Camera-type eye (tissue), 1 donor: ENCODE measurements around the gene C1QB. TPM values are rescaled to one million over a fixed set of nuclear protein-coding genes. Genes with fewer than 3 reads are reported as not detected.

Experiments
- total RNA-seq: library from RNA; depleted of rRNA; stranded (reverse); fragments of >200 nt; gene quantifications from one replicate; pipeline ENCODE4 v1.2.3, GENCODE V29; 2014

The C1QB gene, protein sequence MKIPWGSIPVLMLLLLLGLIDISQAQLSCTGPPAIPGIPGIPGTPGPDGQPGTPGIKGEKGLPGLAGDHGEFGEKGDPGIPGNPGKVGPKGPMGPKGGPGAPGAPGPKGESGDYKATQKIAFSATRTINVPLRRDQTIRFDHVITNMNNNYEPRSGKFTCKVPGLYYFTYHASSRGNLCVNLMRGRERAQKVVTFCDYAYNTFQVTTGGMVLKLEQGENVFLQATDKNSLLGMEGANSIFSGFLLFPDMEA
- 25.4 TPM for total RNA-seq

DNA sequence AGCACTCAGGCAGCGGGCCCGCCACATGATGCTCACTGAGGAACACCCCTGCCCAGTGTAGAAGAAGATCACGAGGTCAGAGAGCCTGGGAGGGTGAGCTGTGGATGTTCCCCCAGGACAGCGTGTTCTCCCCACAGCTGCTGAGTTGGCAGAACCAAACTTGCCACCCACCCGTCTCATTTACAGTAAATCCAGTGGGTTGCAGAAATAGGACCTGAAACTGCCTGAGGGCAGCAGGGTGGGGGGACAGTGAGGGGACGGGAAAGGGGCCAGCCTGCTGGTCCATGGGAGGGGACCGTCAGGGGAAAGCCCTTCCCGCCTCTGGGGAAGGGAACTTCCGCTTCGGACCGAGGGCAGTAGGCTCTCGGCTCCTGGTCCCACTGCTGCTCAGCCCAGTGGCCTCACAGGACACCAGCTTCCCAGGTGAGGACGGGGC is at the start of gene C1QB:
Gene C1QB, plus strand, starts transcription at position 356 of the 436 bp plus-strand sequence. CDS start 6,227 bp downstream, outside the sequence.

GRCh38 chr1:22636353-22636752 is 16.7 kb upstream of the C1QB start, which contains the start of gene C1QA:
C1QA (plus strand) TSS chr1:22636628; CDS start chr1:22637617, 989 bp downstream.

DNA sequence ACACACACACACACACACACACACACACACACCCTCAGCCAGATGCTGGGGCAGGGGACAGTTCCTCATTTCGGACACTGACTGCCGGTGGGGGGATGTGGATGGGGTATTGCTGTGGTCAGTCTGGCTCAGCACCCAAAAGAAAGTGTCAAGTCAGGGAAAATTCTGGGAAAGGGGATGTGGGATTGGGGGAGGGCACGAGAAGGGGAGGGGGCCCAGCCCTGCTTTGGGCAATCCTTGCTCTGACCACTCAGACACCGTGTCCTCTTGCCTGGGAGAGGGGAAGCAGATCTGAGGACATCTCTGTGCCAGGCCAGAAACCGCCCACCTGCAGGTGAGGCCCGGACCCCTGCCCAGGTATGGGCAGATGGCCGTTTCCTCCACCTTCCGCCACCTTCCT is 9.7 kb upstream of the C1QB start, which contains the start of gene C1QC:
Gene C1QC, plus strand, starts transcription at position 253 of the 400 bp plus-strand sequence. CDS start 391 bp downstream, outside the sequence.

GRCh38 chr1:22710701-22711049 is 57.6 kb downstream of the C1QB start, which contains the start of gene EPHB2:
EPHB2 (plus strand) TSS chr1:22710839; CDS start chr1:22710983, 144 bp downstream.

Other genes with a start within 250 kb of the C1QB start
- gene ZBTB40, start 201.4 kb upstream of the C1QB start, total RNA-seq = 27.8 TPM
- gene EPHA8, start 89.7 kb upstream of the C1QB start, total RNA-seq = 33.2 TPM
- gene C1QA, start 16.6 kb upstream of the C1QB start, total RNA-seq = 24.1 TPM
- gene C1QC, start 9.6 kb upstream of the C1QB start, total RNA-seq = 18.2 TPM
- gene EPHB2, start 57.6 kb downstream of the C1QB start, total RNA-seq = 118 TPM